Measurements from ENCODE around the gene ACE2. TPM values are rescaled to one million over a fixed set of nuclear protein-coding genes. Genes with fewer than 3 reads are reported as not detected.

Gene ACE2
- polyA plus RNA-seq, 1 of the 3 experiments (the other 2 are of a cell fraction) = not detected

- no peak overlapping the region for H2AFZ ChIP-seq (ENCODE audit: low read depth)
- CTCF ChIA-PET = no interaction called here
- no peak for DNase-seq
- no peak overlapping the region for H3K9ac ChIP-seq
- H3K4me1 ChIP-seq (ENCODE audit: control insufficient read depth in 1 of 2, insufficient read depth in 2 of 2, low read depth in 1 of 2, low read length in 1 of 2) = no peaks in the 10 kb centered on the region
- no peak overlapping the region for H3K27ac ChIP-seq (ENCODE audit: low read depth in 2 of 2, low read length in 1 of 2)
- no peaks in the 10 kb centered on the region; the same call in 1 of the 2 replicates for H3K27me3 ChIP-seq (ENCODE audit: insufficient read depth)
- H3K36me3 ChIP-seq (replicated peaks in 1 of 2; ENCODE audit: control insufficient read depth in 1 of 2, insufficient read depth in 2 of 2, low read length in 1 of 2) = no peaks in the 10 kb centered on the region
- 12% methylated on average over 1 of the region's 1 CpG for WGBS (ENCODE audit: low lambda C conversion rate)
- no peaks in the 10 kb centered on the region for H3K79me2 ChIP-seq (ENCODE audit: insufficient read depth)
- POLR2A ChIA-PET = no interaction called here
- H4K20me1 ChIP-seq (ENCODE audit: insufficient read depth) = no peaks in the 10 kb centered on the region
- H3K4me2 ChIP-seq = no peak overlapping the region
- H3K9me2 ChIP-seq = no peaks in the 10 kb centered on the region
- no peak for TF ChIP-seq RFX5 (IDR thresholded peaks at IDR 0.05; ENCODE audit: low read length)
- TF ChIP-seq, protein P1, sequence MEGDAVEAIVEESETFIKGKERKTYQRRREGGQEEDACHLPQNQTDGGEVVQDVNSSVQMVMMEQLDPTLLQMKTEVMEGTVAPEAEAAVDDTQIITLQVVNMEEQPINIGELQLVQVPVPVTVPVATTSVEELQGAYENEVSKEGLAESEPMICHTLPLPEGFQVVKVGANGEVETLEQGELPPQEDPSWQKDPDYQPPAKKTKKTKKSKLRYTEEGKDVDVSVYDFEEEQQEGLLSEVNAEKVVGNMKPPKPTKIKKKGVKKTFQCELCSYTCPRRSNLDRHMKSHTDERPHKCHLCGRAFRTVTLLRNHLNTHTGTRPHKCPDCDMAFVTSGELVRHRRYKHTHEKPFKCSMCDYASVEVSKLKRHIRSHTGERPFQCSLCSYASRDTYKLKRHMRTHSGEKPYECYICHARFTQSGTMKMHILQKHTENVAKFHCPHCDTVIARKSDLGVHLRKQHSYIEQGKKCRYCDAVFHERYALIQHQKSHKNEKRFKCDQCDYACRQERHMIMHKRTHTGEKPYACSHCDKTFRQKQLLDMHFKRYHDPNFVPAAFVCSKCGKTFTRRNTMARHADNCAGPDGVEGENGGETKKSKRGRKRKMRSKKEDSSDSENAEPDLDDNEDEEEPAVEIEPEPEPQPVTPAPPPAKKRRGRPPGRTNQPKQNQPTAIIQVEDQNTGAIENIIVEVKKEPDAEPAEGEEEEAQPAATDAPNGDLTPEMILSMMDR (IDR thresholded peaks at IDR 0.05) = no peak
- H3K9me3 ChIP-seq = no peaks in the 10 kb centered on the region
- H3K4me3 ChIP-seq (ENCODE audit: low read depth in 2 of 2, low read length in 1 of 2) = no peak overlapping the region
- H3F3A ChIP-seq (replicated peaks; ENCODE audit: insufficient read depth) = no peaks in the 10 kb centered on the region
Observed at GRCh38 chrX:15576019-15576418, 24.7 kb downstream of the ACE2 start.

- Histone ChIP-seq H3K9ac (no peak overlapping the region), H3K4me1 (ENCODE audit: control insufficient read depth in 1 of 2, insufficient read depth in 2 of 2, low read depth in 1 of 2, low read length in 1 of 2) (peaks cover 0 to 4% of the 10 kb centered on the region in 2 experiments; a peak in 2 of 4 replicates), H3K36me3 (replicated peaks in 1 of 2; ENCODE audit: control insufficient read depth in 1 of 2, insufficient read depth in 2 of 2, low read length in 1 of 2) (no peaks in the 10 kb centered on the region), H3K9me2 (no peaks in the 10 kb centered on the region), H3F3A (replicated peaks; ENCODE audit: insufficient read depth) (no peaks in the 10 kb centered on the region), H4K20me1 (ENCODE audit: insufficient read depth) (no peaks in the 10 kb centered on the region), H3K79me2 (ENCODE audit: insufficient read depth) (no peaks in the 10 kb centered on the region), H2AFZ (ENCODE audit: low read depth) (no peak overlapping the region), H3K27me3 (ENCODE audit: insufficient read depth) (no peaks in the 10 kb centered on the region; the same call in 1 of the 2 replicates), H3K4me3 (ENCODE audit: low read depth in 2 of 2, low read length in 1 of 2) (no peak overlapping the region), H3K9me3 (no peaks in the 10 kb centered on the region), H3K27ac (ENCODE audit: low read depth in 2 of 2, low read length in 1 of 2) (no peak overlapping the region), H3K4me2 (no peak overlapping the region)
- ChIA-PET POLR2A (no interaction called here), CTCF (no interaction called here)
- 17% methylated on average over 2 of the region's 2 CpGs for WGBS (ENCODE audit: low lambda C conversion rate)
- TF ChIP-seq FOXJ3 (CRISPR knock-in tag; IDR thresholded peaks at IDR 0.05) = no peak
- no peak for TF ChIP-seq PBX3 (IDR thresholded peaks at IDR 0.05)
- DNase-seq = no peak
Observed at GRCh38 chrX:15574017-15574416, 26.7 kb downstream of the ACE2 start.

DNA sequence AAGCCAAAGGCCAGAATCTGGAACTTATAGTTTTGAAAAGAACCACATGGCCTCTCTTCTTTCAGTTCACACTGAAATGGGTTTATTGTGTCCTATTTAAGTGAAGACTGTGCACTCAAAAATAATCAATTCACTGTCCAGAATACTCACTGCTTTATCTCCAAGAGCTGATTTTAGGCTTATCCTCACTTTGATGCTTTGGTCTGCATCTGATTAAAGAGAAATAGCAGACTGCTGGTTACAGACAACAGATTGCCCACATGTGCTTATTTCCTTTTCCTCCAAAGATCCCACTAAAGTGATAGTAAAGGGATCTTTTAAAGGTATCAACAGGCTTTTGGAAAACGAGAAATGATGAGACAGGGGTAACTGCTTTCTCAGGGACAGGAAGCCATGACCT, 30.6 kb downstream of the ACE2 start:
- Histone ChIP-seq H3K27me3 (ENCODE audit: insufficient read depth) (no peaks in the 10 kb centered on the region; the same call in 1 of the 2 replicates), H3K9me3 (no peaks in the 10 kb centered on the region), H3K4me1 (ENCODE audit: control insufficient read depth in 1 of 2, insufficient read depth in 2 of 2, low read depth in 1 of 2, low read length in 1 of 2) (peaks cover 0 to 7% of the 10 kb centered on the region in 2 experiments; a peak in 2 of 4 replicates), H2AFZ (ENCODE audit: low read depth) (no peak overlapping the region), H3K9me2 (no peaks in the 10 kb centered on the region), H3K4me3 (ENCODE audit: low read depth in 2 of 2, low read length in 1 of 2) (no peak overlapping the region), H3K79me2 (ENCODE audit: insufficient read depth) (no peaks in the 10 kb centered on the region), H3K27ac (ENCODE audit: low read depth in 2 of 2, low read length in 1 of 2) (peak overlapping the region in 1 of 2 experiments; percentile 85; a peak in 2 of 4 replicates), H3K9ac (no peak overlapping the region), H3F3A (replicated peaks; ENCODE audit: insufficient read depth) (no peaks in the 10 kb centered on the region), H4K20me1 (ENCODE audit: insufficient read depth) (no peaks in the 10 kb centered on the region), H3K36me3 (replicated peaks in 1 of 2; ENCODE audit: control insufficient read depth in 1 of 2, insufficient read depth in 2 of 2, low read length in 1 of 2) (no peaks in the 10 kb centered on the region), H3K4me2 (no peak overlapping the region)
- 0% methylated on average over 1 of the region's 1 CpG for WGBS (ENCODE audit: low lambda C conversion rate)
- ChIA-PET POLR2A (no interaction called here), CTCF (interaction anchor here (1.5 to 2.5 kb wide), 2 partner anchors 99 to 221 kb away, joined by 6 to 12 read pairs; no protein-coding TSS in a partner anchor)
- TF ChIP-seq TCF12 (IDR thresholded peaks at IDR 0.05) = peak; percentile 33; the same call in 1 of the 2 replicates
- TF ChIP-seq GATA2 (CRISPR knock-in tag; IDR thresholded peaks at IDR 0.05) = peak; percentile 79
- TF ChIP-seq FOXJ3 (CRISPR knock-in tag; IDR thresholded peaks at IDR 0.05) = peak; percentile 74
- TF ChIP-seq RFX5 (IDR thresholded peaks at IDR 0.05; ENCODE audit: low read length) = no peak
- no peak for TF ChIP-seq TAF1 (IDR thresholded peaks at IDR 0.05; ENCODE audit: borderline replicate concordance, low read depth, low read length)
- TF ChIP-seq EP300 (IDR thresholded peaks at IDR 0.05; ENCODE audit: borderline replicate concordance in 1 of 2, low read depth in 1 of 2, low read length in 1 of 2) = peak in 1 of 2 experiments; percentile 75; a peak in 1 of 4 replicates
- peak; percentile 14 for DNase-seq

Data from SK-N-SH (cell line).